ENCODE data around the gene ZNF800.

- TF ChIP-seq CTCF (IDR thresholded peaks at IDR 0.05) (no peak), POLR2A (IDR thresholded peaks at IDR 0.05) (no peak)
Observed at GRCh38 chr7:127375631-127376030, 16.9 kb downstream of the ZNF800 start.
